CD4-positive, alpha-beta T cell treated with Interferon alpha-2 for 1 hour (primary cell): ENCODE results near the gene TMEM233.

Experiments
- DNase-seq, 2 donors: peaks; one replicate each; pipeline ENCODE4 v3.0.0-alpha.2; 2020 to 2022

The TMEM233 gene

GRCh38 chr12:119593578-119594398, at the start of gene TMEM233:
TMEM233 (plus strand) TSS chr12:119593774; CDS start chr12:119593849, 75 bp downstream.
- DNase-seq: no peak

GRCh38 chr12:119544765-119545625, 48.6 kb upstream of the TMEM233 start:
- peak; percentile 27 to 57 for DNase-seq

- DNase-seq: no peak
Measured at GRCh38 chr12:119546340-119546739, 47.2 kb upstream of the TMEM233 start.

GRCh38 chr12:119547001-119547400, 46.6 kb upstream of the TMEM233 start:
- no peak for DNase-seq

- DNase-seq: no peak
Measured at GRCh38 chr12:119556854-119557253, 36.7 kb upstream of the TMEM233 start.

- DNase-seq: no peak
Measured at GRCh38 chr12:119565404-119565803, 28.2 kb upstream of the TMEM233 start.

GRCh38 chr12:119570771-119571170, 22.8 kb upstream of the TMEM233 start:
- DNase-seq: no peak

GRCh38 chr12:119573086-119573485, 20.5 kb upstream of the TMEM233 start:
- DNase-seq: no peak

GRCh38 chr12:119574255-119574654, 19.3 kb upstream of the TMEM233 start:
- no peak for DNase-seq

- DNase-seq: no peak
Measured at GRCh38 chr12:119576118-119576810, 17.3 kb upstream of the TMEM233 start.

GRCh38 chr12:119576915-119577314, 16.7 kb upstream of the TMEM233 start:
- no peak for DNase-seq

- no peak for DNase-seq
Measured at GRCh38 chr12:119578112-119578511, 15.5 kb upstream of the TMEM233 start.

- no peak for DNase-seq
Measured at GRCh38 chr12:119589097-119589496, 4.5 kb upstream of the TMEM233 start.

GRCh38 chr12:119589634-119590033, 3.9 kb upstream of the TMEM233 start:
- DNase-seq: no peak

- DNase-seq: no peak
Measured at GRCh38 chr12:119592232-119592631, 1.3 kb upstream of the TMEM233 start.

- DNase-seq: no peak
Measured at GRCh38 chr12:119594399-119594730, 791 bp downstream of the TMEM233 start.

- no peak for DNase-seq
Measured at GRCh38 chr12:119594772-119595445, 1.3 kb downstream of the TMEM233 start.

GRCh38 chr12:119598159-119598558, 4.6 kb downstream of the TMEM233 start:
- DNase-seq: no peak

GRCh38 chr12:119601877-119602733, 8.5 kb downstream of the TMEM233 start:
- no peak for DNase-seq

- DNase-seq: no peak
Measured at GRCh38 chr12:119602734-119603094, 9.1 kb downstream of the TMEM233 start.

GRCh38 chr12:119603767-119604166, 10.2 kb downstream of the TMEM233 start:
- no peak for DNase-seq

GRCh38 chr12:119609358-119609757, 15.8 kb downstream of the TMEM233 start:
- DNase-seq: no peak
